Left hindlimb (tissue), 1 donor: Measurements from ENCODE around the gene NUP205.
"Not testable (repeated sequence)": the region's sequence is repeated elsewhere in the genome, so short reads cannot be mapped to it uniquely, and the experiment has no call there.

Source experiments
- DNase-seq: peaks from one replicate; pipeline ENCODE4 v3.0.0-alpha.2; 2018

NUP205 gene

GRCh38 chr7:135620980-135621850, 63.5 kb downstream of the NUP205 start:
- DNase-seq, result no peak

GRCh38 chr7:135634191-135634878, 76.6 kb downstream of the NUP205 start:
- no peak for DNase-seq

GRCh38 chr7:135639690-135640089, 82.0 kb downstream of the NUP205 start:
- not testable (repeated sequence) for DNase-seq

GRCh38 chr7:135644154-135644553, 86.4 kb downstream of the NUP205 start:
- no peak for DNase-seq

- DNase-seq, result no peak
Observed at GRCh38 chr7:135644729-135645128, 87.0 kb downstream of the NUP205 start.

GRCh38 chr7:135645296-135645904, 87.7 kb downstream of the NUP205 start:
- DNase-seq, result no peak

- DNase-seq, result no peak
Observed at GRCh38 chr7:135647755-135648154, 90.0 kb downstream of the NUP205 start.

- DNase-seq, result no peak
Observed at GRCh38 chr7:135648235-135648634, 90.5 kb downstream of the NUP205 start.

GRCh38 chr7:135650831-135651573, 93.3 kb downstream of the NUP205 start:
- DNase-seq, result no peak

GRCh38 chr7:135653340-135654080, 95.8 kb downstream of the NUP205 start:
- DNase-seq, result no peak

GRCh38 chr7:135658564-135658963, 100.8 kb downstream of the NUP205 start:
- no peak for DNase-seq

- DNase-seq, result no peak
Observed at GRCh38 chr7:135659159-135659846, 101.6 kb downstream of the NUP205 start.

GRCh38 chr7:135661311-135662122, 103.8 kb downstream of the NUP205 start:
- no peak for DNase-seq

GRCh38 chr7:135662123-135662372, 104.3 kb downstream of the NUP205 start:
- DNase-seq, result no peak

GRCh38 chr7:135662373-135663114, 104.8 kb downstream of the NUP205 start, which contains the start of gene STMP1:
Gene STMP1, plus strand, starts transcription at chr7:135662514.
- DNase-seq, result peak; percentile 97

- no peak for DNase-seq
Observed at GRCh38 chr7:135664046-135664589, 106.4 kb downstream of the NUP205 start.

- no peak for DNase-seq
Observed at GRCh38 chr7:135665042-135665441, 107.3 kb downstream of the NUP205 start.

- no peak for DNase-seq
Observed at GRCh38 chr7:135666156-135666555, 108.4 kb downstream of the NUP205 start.

GRCh38 chr7:135666846-135667245, 109.1 kb downstream of the NUP205 start:
- no peak for DNase-seq

- DNase-seq, result not testable (repeated sequence)
Observed at GRCh38 chr7:135667626-135668025, 109.9 kb downstream of the NUP205 start.
